ENCODE results near the gene MANBA.

GRCh38 chr4:102687982-102688433, 72.8 kb downstream of the MANBA start:
- no peak for TF ChIP-seq POLR2A (IDR thresholded peaks at IDR 0.05; ENCODE audit: low read depth, low read length)
- TF ChIP-seq TAF1 (IDR thresholded peaks at IDR 0.05; ENCODE audit: low read depth, low read length) = no peak
- TF ChIP-seq POLR2AphosphoS5 (IDR thresholded peaks at IDR 0.05; ENCODE audit: low read depth, low read length) = no peak
- TF ChIP-seq PAX5 (IDR thresholded peaks at IDR 0.05; ENCODE audit: insufficient read depth, low read length, severe bottlenecking) = no peak
- no peak for TF ChIP-seq POU2F2 (IDR thresholded peaks at IDR 0.05; ENCODE audit: low read depth, low read length)
